ENCODE data around the gene EHHADH. TPM values are rescaled to one million over a fixed set of nuclear protein-coding genes. Genes with fewer than 3 reads are reported as not detected.

EHHADH gene
- total and polyA plus RNA-seq, 2 of the 13 experiments (the other 11 are each of a cell fraction or from before 2014, with no cell fraction given) = 14.5 to 38.9 TPM

DNA sequence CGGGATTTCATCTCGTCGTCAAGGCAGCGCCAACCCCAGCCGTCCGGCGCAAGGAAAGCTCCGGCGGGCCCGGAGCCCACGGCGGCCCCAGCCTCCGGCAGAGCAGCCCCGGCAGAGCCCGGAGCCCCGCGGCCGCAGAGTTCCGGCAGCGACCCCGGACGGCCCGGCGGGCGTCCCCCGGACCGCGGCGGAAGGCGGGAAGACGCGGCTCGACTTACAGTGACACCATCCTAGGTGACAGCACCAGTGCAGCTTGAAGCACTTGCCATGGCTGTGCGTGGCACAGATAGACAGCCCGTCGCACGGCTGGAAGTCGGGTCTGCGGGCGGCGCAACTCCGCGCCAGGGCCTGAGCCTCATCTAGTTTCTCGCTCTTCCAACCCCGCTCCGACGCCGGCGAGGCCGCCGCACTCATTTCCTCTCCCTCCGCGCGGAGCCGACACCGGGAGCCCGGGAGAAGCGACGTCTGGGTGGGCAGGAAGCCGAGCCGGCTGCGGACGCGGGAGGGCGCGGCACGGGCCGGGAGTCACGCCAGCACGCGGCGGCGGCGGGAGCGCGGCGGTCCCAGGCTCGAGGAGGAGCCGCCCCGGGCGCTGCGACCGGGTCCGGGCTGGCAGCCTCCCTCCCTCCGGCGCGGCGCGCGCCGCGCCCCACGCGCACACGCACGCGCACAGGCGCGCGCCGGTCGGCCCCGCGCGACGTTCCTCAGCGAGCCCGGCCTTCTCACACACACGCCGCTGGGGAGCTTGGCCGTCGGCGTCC is 101.3 kb downstream of the EHHADH start, which contains the start of gene C3orf70 (continued):
- TF ChIP-seq EEA1 (CRISPR knock-in tag; IDR thresholded peaks at IDR 0.05; ENCODE audit: borderline replicate concordance) (peak; percentile 58; the same call in 1 of the 2 replicates), BHLHE40 (IDR thresholded peaks at IDR 0.05; ENCODE audit: low read length) (peak; percentile 49), ARID2 (CRISPR knock-in tag; IDR thresholded peaks at IDR 0.05; ENCODE audit: borderline replicate concordance) (no peak), NFKBIZ (CRISPR knock-in tag; IDR thresholded peaks at IDR 0.05) (no peak), ZFP37 (CRISPR knock-in tag; IDR thresholded peaks at IDR 0.05; ENCODE audit: borderline replicate concordance) (no peak), ZNF567 (CRISPR knock-in tag; IDR thresholded peaks at IDR 0.05; ENCODE audit: borderline replicate concordance) (0 out of 2 replicates have a peak, but pooled peaks have one; percentile 53), HMG20B (CRISPR knock-in tag; conservative IDR thresholded peaks at IDR 0.05) (no peak), ZNF569 (CRISPR knock-in tag; IDR thresholded peaks at IDR 0.05; ENCODE audit: borderline replicate concordance) (no peak), ZNF232 (CRISPR knock-in tag; IDR thresholded peaks at IDR 0.05; ENCODE audit: borderline replicate concordance) (peak; percentile 46; the same call in 1 of the 2 replicates), HCFC1 (IDR thresholded peaks at IDR 0.05; ENCODE audit: low read depth, low read length) (no peak), SRSF4 (IDR thresholded peaks at IDR 0.05; ENCODE audit: low read depth, low read length, poor library complexity, severe bottlenecking) (no peak), KAT7 (CRISPR knock-in tag; IDR thresholded peaks at IDR 0.05; ENCODE audit: borderline replicate concordance) (no peak; the same call in 1 of the 2 replicates), ZNF790 (CRISPR knock-in tag; IDR thresholded peaks at IDR 0.05; ENCODE audit: borderline replicate concordance) (0 out of 2 replicates have a peak, but pooled peaks have one; percentile 85), ARNTL (CRISPR knock-in tag; IDR thresholded peaks at IDR 0.05) (no peak)
- TF ChIP-seq, protein P1, sequence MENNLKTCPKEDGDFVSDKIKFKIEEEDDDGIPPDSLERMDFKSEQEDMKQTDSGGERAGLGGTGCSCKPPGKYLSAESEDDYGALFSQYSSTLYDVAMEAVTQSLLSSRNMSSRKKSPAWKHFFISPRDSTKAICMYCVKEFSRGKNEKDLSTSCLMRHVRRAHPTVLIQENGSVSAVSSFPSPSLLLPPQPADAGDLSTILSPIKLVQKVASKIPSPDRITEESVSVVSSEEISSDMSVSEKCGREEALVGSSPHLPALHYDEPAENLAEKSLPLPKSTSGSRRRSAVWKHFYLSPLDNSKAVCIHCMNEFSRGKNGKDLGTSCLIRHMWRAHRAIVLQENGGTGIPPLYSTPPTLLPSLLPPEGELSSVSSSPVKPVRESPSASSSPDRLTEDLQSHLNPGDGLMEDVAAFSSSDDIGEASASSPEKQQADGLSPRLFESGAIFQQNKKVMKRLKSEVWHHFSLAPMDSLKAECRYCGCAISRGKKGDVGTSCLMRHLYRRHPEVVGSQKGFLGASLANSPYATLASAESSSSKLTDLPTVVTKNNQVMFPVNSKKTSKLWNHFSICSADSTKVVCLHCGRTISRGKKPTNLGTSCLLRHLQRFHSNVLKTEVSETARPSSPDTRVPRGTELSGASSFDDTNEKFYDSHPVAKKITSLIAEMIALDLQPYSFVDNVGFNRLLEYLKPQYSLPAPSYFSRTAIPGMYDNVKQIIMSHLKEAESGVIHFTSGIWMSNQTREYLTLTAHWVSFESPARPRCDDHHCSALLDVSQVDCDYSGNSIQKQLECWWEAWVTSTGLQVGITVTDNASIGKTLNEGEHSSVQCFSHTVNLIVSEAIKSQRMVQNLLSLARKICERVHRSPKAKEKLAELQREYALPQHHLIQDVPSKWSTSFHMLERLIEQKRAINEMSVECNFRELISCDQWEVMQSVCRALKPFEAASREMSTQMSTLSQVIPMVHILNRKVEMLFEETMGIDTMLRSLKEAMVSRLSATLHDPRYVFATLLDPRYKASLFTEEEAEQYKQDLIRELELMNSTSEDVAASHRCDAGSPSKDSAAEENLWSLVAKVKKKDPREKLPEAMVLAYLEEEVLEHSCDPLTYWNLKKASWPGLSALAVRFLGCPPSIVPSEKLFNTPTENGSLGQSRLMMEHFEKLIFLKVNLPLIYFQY (CRISPR knock-in tag; IDR thresholded peaks at IDR 0.05; ENCODE audit: borderline replicate concordance) = no peak
- TF ChIP-seq, protein P2, sequence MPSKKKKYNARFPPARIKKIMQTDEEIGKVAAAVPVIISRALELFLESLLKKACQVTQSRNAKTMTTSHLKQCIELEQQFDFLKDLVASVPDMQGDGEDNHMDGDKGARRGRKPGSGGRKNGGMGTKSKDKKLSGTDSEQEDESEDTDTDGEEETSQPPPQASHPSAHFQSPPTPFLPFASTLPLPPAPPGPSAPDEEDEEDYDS (CRISPR knock-in tag; IDR thresholded peaks at IDR 0.05) = no peak
- TF ChIP-seq, protein P3, sequence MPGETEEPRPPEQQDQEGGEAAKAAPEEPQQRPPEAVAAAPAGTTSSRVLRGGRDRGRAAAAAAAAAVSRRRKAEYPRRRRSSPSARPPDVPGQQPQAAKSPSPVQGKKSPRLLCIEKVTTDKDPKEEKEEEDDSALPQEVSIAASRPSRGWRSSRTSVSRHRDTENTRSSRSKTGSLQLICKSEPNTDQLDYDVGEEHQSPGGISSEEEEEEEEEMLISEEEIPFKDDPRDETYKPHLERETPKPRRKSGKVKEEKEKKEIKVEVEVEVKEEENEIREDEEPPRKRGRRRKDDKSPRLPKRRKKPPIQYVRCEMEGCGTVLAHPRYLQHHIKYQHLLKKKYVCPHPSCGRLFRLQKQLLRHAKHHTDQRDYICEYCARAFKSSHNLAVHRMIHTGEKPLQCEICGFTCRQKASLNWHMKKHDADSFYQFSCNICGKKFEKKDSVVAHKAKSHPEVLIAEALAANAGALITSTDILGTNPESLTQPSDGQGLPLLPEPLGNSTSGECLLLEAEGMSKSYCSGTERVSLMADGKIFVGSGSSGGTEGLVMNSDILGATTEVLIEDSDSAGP (CRISPR knock-in tag; IDR thresholded peaks at IDR 0.05; ENCODE audit: borderline replicate concordance) = 0 out of 2 replicates have a peak, but pooled peaks have one; percentile 29
- TF ChIP-seq, protein P4, sequence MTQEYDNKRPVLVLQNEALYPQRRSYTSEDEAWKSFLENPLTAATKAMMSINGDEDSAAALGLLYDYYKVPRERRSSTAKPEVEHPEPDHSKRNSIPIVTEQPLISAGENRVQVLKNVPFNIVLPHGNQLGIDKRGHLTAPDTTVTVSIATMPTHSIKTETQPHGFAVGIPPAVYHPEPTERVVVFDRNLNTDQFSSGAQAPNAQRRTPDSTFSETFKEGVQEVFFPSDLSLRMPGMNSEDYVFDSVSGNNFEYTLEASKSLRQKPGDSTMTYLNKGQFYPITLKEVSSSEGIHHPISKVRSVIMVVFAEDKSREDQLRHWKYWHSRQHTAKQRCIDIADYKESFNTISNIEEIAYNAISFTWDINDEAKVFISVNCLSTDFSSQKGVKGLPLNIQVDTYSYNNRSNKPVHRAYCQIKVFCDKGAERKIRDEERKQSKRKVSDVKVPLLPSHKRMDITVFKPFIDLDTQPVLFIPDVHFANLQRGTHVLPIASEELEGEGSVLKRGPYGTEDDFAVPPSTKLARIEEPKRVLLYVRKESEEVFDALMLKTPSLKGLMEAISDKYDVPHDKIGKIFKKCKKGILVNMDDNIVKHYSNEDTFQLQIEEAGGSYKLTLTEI (CRISPR knock-in tag; conservative IDR thresholded peaks at IDR 0.05) = no peak
- TF ChIP-seq, protein P5, sequence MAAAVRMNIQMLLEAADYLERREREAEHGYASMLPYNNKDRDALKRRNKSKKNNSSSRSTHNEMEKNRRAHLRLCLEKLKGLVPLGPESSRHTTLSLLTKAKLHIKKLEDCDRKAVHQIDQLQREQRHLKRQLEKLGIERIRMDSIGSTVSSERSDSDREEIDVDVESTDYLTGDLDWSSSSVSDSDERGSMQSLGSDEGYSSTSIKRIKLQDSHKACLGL (CRISPR knock-in tag; IDR thresholded peaks at IDR 0.05) = no peak
